Erythroblast (primary cell): Measurements from ENCODE around the gene KLHL29.

Experiments
- GATA1 ChIP-seq: IDR thresholded peaks from 2 replicates; pipeline ENCODE4 v1.6.1; 2011; ENCODE audit warnings: low read depth, mild to moderate bottlenecking, control low read depth, low read length, moderate library complexity
- POLR2A ChIP-seq: IDR thresholded peaks from 2 replicates; pipeline ENCODE4 v1.6.1; 2011; ENCODE audit warnings: mild to moderate bottlenecking, low read length

- TF ChIP-seq POLR2A (no peak), GATA1 (no peak)
Observed at GRCh38 chr2:23662941-23663920, 278.3 kb downstream of the KLHL29 start.
